Mesangial cell (primary cell): ENCODE results near the gene PAGE2. TPM values are rescaled to one million over a fixed set of nuclear protein-coding genes. Genes with fewer than 3 reads are reported as not detected.

Source experiments
- total RNA-seq: library from RNA; depleted of rRNA; stranded (reverse); fragments of >200 nt; gene quantifications from 2 replicates; pipeline ENCODE4 v1.2.3, GENCODE V29; 2015

Gene PAGE2
- not detected in 2 replicates for total RNA-seq

GRCh38 chrX:55088795-55089489 is at the start of gene PAGE2:
Gene PAGE2 (plus strand): TSS chrX:55089018. CDS start chrX:55090021, 1,003 bp downstream.

GRCh38 chrX:55074851-55075467 is 13.9 kb upstream of the PAGE2 start, which contains the start of gene PAGE2B:
Gene PAGE2B (plus strand): TSS chrX:55075030. CDS start chrX:55076042, 1,012 bp downstream.

Other genes with a start within 250 kb of the PAGE2 start
- 9.6 and 43.2 TPM in 2 replicates for gene TRO, start 168.2 kb upstream of the PAGE2 start, total RNA-seq
- not detected in 2 replicates for gene PFKFB1, start 94.8 kb upstream of the PAGE2 start, total RNA-seq
- 10.3 and 16.6 TPM in 2 replicates for gene APEX2, start 88.7 kb upstream of the PAGE2 start, total RNA-seq
- gene ALAS2, start 58.0 kb upstream of the PAGE2 start, total RNA-seq: not detected in 2 replicates
- gene PAGE2B, start 14.0 kb upstream of the PAGE2 start, total RNA-seq: not detected in 2 replicates
- not detected in 2 replicates for gene PAGE5, start 131.3 kb downstream of the PAGE2 start, total RNA-seq
- not detected in 2 replicates for gene PAGE3, start 175.9 kb downstream of the PAGE2 start, total RNA-seq